GM18517 (cell line): ENCODE data around the gene AKNA.

ENCODE experiments used
- ATAC-seq: cut with Tn5 transposase; IDR thresholded peaks from one replicate; pipeline ENCODE4 v1.9.1; 2021; ENCODE audit warnings: mild to moderate bottlenecking, moderate library complexity; ENCODE audit not compliant: unreplicated experiment

Gene AKNA

GRCh38 chr9:114387680-114388356 lies at the start of gene AKNA:
TSS of gene AKNA (minus strand) at chr9:114387982. CDS start at chr9:114381333, 6,649 bp downstream.
- peak; percentile 29 for ATAC-seq

GRCh38 chr9:114437401-114437893 lies 49.7 kb upstream of the AKNA start:
- ATAC-seq: no peak

- no peak for ATAC-seq
Measured at GRCh38 chr9:114434878-114435311, 47.1 kb upstream of the AKNA start.

GRCh38 chr9:114433720-114434255 lies 46.0 kb upstream of the AKNA start:
- ATAC-seq: no peak

GRCh38 chr9:114433086-114433485 lies 45.3 kb upstream of the AKNA start:
- no peak for ATAC-seq

GRCh38 chr9:114432323-114433067 lies 44.7 kb upstream of the AKNA start:
- ATAC-seq: no peak

GRCh38 chr9:114431770-114432169 lies 44.0 kb upstream of the AKNA start:
- ATAC-seq: no peak

- ATAC-seq: no peak
Measured at GRCh38 chr9:114431003-114431402, 43.2 kb upstream of the AKNA start.

GRCh38 chr9:114430457-114430856 lies 42.7 kb upstream of the AKNA start:
- ATAC-seq: no peak

- no peak for ATAC-seq
Measured at GRCh38 chr9:114429488-114429887, 41.7 kb upstream of the AKNA start.

GRCh38 chr9:114428466-114428865 lies 40.7 kb upstream of the AKNA start:
- no peak for ATAC-seq

GRCh38 chr9:114427644-114428043 lies 39.9 kb upstream of the AKNA start:
- ATAC-seq: no peak

GRCh38 chr9:114426046-114426948 lies 38.5 kb upstream of the AKNA start:
- no peak for ATAC-seq

- no peak for ATAC-seq
Measured at GRCh38 chr9:114425126-114425525, 37.3 kb upstream of the AKNA start.

GRCh38 chr9:114424126-114424525 lies 36.3 kb upstream of the AKNA start:
- no peak for ATAC-seq

- ATAC-seq: no peak
Measured at GRCh38 chr9:114423181-114423580, 35.4 kb upstream of the AKNA start.

- no peak for ATAC-seq
Measured at GRCh38 chr9:114421147-114421546, 33.4 kb upstream of the AKNA start.

- ATAC-seq: no peak
Measured at GRCh38 chr9:114419796-114420195, 32.0 kb upstream of the AKNA start.

- no peak for ATAC-seq
Measured at GRCh38 chr9:114418053-114418452, 30.3 kb upstream of the AKNA start.

- ATAC-seq: no peak
Measured at GRCh38 chr9:114417511-114417910, 29.7 kb upstream of the AKNA start.

- ATAC-seq: no peak
Measured at GRCh38 chr9:114416906-114417305, 29.1 kb upstream of the AKNA start.
